ENCODE measurements around the gene NLRP2B. TPM values are rescaled to one million over a fixed set of nuclear protein-coding genes. Genes with fewer than 3 reads are reported as not detected.

Gene NLRP2B
- polyA plus RNA-seq, 1 of the 3 experiments (the other 2 are of a cell fraction) = not detected

GRCh38 chrX:57655065-57655464 lies 25.0 kb downstream of the NLRP2B start:
- WGBS (ENCODE audit: low lambda C conversion rate) = 0% methylated on average over 2 of the region's 2 CpGs
- H3K4me1 ChIP-seq (ENCODE audit: control insufficient read depth in 1 of 2, insufficient read depth in 2 of 2, low read depth in 1 of 2, low read length in 1 of 2) = no peaks in the 10 kb centered on the region
- H3K4me3 ChIP-seq (ENCODE audit: low read depth in 2 of 2, low read length in 1 of 2) = no peak overlapping the region
- POLR2A ChIA-PET = no interaction called here
- H3F3A ChIP-seq (replicated peaks; ENCODE audit: insufficient read depth) = no peaks in the 10 kb centered on the region
- no peaks in the 10 kb centered on the region for H3K27me3 ChIP-seq (ENCODE audit: insufficient read depth)
- H3K4me2 ChIP-seq = no peak overlapping the region
- no peaks in the 10 kb centered on the region for H3K9me3 ChIP-seq
- TF ChIP-seq IRF3 (IDR thresholded peaks at IDR 0.05; ENCODE audit: low read depth, low read length) (no peak), TEAD4 (IDR thresholded peaks at IDR 0.05; ENCODE audit: borderline replicate concordance, insufficient read depth) (no peak), EP300 (IDR thresholded peaks at IDR 0.05; ENCODE audit: borderline replicate concordance in 1 of 2, low read depth in 1 of 2, low read length in 1 of 2) (no peak), SMC3 (IDR thresholded peaks at IDR 0.05; ENCODE audit: low read depth, low read length) (no peak)
- CTCF ChIA-PET = no interaction called here
- H3K9me2 ChIP-seq = no peaks in the 10 kb centered on the region
- no peak overlapping the region for H3K27ac ChIP-seq (ENCODE audit: low read depth in 2 of 2, low read length in 1 of 2)
- DNase-seq = no peak
- H4K20me1 ChIP-seq (ENCODE audit: insufficient read depth) = no peaks in the 10 kb centered on the region
- no peaks in the 10 kb centered on the region for H3K79me2 ChIP-seq (ENCODE audit: insufficient read depth)
- no peak overlapping the region for H2AFZ ChIP-seq (ENCODE audit: low read depth)
- H3K36me3 ChIP-seq (replicated peaks in 1 of 2; ENCODE audit: control insufficient read depth in 1 of 2, insufficient read depth in 2 of 2, low read length in 1 of 2) = no peaks in the 10 kb centered on the region
- H3K9ac ChIP-seq = no peak overlapping the region

GRCh38 chrX:57652705-57653104 lies 27.4 kb downstream of the NLRP2B start:
- Histone ChIP-seq H3K79me2 (ENCODE audit: insufficient read depth) (no peaks in the 10 kb centered on the region), H3K27me3 (ENCODE audit: insufficient read depth) (no peaks in the 10 kb centered on the region), H3K9me2 (no peaks in the 10 kb centered on the region), H4K20me1 (ENCODE audit: insufficient read depth) (no peaks in the 10 kb centered on the region), H3K4me3 (ENCODE audit: low read depth in 2 of 2, low read length in 1 of 2) (no peak overlapping the region), H3K4me2 (no peak overlapping the region), H2AFZ (ENCODE audit: low read depth) (no peak overlapping the region), H3K9me3 (no peaks in the 10 kb centered on the region), H3K9ac (no peak overlapping the region), H3F3A (replicated peaks; ENCODE audit: insufficient read depth) (no peaks in the 10 kb centered on the region), H3K4me1 (ENCODE audit: control insufficient read depth in 1 of 2, insufficient read depth in 2 of 2, low read depth in 1 of 2, low read length in 1 of 2) (no peaks in the 10 kb centered on the region), H3K27ac (ENCODE audit: low read depth in 2 of 2, low read length in 1 of 2) (no peak overlapping the region), H3K36me3 (replicated peaks in 1 of 2; ENCODE audit: control insufficient read depth in 1 of 2, insufficient read depth in 2 of 2, low read length in 1 of 2) (no peaks in the 10 kb centered on the region)
- TF ChIP-seq EZH2phosphoT487 (IDR thresholded peaks at IDR 0.05; ENCODE audit: borderline replicate concordance, low read depth) (no peak), CTCF (IDR thresholded peaks at IDR 0.05) (no peak), USF2 (IDR thresholded peaks at IDR 0.05; ENCODE audit: borderline replicate concordance, low read depth, low read length) (no peak), NFIC (IDR thresholded peaks at IDR 0.05; ENCODE audit: borderline replicate concordance) (no peak), RAD21 (IDR thresholded peaks at IDR 0.05; ENCODE audit: low read length) (no peak), PBX3 (IDR thresholded peaks at IDR 0.05) (no peak), TEAD4 (IDR thresholded peaks at IDR 0.05; ENCODE audit: borderline replicate concordance, insufficient read depth) (no peak), EP300 (IDR thresholded peaks at IDR 0.05; ENCODE audit: borderline replicate concordance in 1 of 2, low read depth in 1 of 2, low read length in 1 of 2) (no peak), MXI1 (IDR thresholded peaks at IDR 0.05; ENCODE audit: low read depth, low read length) (no peak)
- DNase-seq = no peak
- ChIA-PET POLR2A (no interaction called here), CTCF (no interaction called here)
- 0% methylated on average over 1 of the region's 1 CpG for WGBS (ENCODE audit: low lambda C conversion rate)

Data from SK-N-SH (cell line).